ENCODE results near the gene TNK2.
"Not testable (repeated sequence)": the region's sequence is repeated elsewhere in the genome, so short reads cannot be mapped to it uniquely, and the experiment has no call there.

GRCh38 chr3:195901836-195902585 lies 6.3 kb downstream of the TNK2 start:
- TF ChIP-seq CTCF (conservative IDR thresholded peaks at IDR 0.05; ENCODE audit: low read depth, low read length); EZH2 (IDR thresholded peaks at IDR 0.05; ENCODE audit: borderline replicate concordance, low read depth, low read length, poor library complexity, severe bottlenecking): not testable (repeated sequence)

All from A673 (cell line).